ENCODE measurements around the gene ALK.

Gene ALK

DNA sequence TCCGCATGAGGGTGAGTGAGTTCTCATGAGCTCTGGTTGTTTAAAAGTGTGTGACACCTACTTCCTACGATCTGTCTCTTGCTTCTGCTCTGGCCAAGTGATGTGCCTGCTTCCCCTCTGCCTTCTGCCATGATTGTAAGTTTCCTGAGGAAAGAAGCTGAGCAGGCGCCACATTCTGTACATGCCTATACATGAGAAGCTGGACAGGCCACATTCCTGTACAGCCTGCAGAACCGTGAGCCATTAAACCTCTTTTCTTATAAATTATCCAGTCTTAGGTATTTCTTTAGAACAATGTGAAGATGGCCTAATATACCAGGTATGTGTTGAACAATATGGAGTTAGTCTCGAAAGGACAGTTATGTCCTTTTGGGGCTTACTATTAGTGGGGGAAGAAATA is 281.0 kb downstream of the ALK start:
- DNase-seq: no peak

DNA sequence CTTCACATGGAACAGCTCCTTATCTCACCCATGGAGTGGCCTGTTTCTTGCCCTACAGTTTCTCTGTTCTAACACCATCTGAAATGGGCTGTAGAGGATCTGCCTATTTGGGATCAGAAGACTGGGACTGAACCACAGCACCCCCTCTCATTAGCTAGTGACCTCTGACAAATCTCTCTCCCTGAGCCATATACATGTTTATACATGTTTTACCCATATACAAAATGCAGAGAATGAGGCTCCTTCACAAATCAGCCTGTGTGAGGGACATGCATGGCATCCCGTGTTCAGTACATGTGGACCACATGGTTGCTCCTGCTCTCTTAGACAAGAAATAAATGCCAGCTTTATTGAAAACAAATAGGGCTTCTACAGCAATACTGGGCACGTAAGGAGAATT is 282.7 kb downstream of the ALK start:
- DNase-seq: no peak

DNA sequence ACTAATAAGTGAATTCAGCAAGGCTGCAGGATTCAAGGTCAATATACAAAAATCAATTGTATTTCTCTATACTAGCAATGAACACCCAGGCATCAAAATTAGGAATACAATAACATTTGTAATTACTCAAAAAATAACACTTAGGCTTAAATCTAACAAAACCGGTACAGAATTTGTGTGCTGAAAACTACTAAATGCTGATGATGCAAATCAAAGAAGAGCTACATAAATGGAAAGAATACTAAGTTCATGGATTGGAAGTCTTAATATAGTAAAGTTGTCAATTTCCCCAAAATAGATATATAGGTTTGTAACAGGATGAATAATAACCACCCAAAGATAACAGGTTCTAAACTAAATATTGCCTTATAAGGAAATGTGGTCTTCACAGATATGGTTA is 286.5 kb downstream of the ALK start:
- no peak for DNase-seq

DNA sequence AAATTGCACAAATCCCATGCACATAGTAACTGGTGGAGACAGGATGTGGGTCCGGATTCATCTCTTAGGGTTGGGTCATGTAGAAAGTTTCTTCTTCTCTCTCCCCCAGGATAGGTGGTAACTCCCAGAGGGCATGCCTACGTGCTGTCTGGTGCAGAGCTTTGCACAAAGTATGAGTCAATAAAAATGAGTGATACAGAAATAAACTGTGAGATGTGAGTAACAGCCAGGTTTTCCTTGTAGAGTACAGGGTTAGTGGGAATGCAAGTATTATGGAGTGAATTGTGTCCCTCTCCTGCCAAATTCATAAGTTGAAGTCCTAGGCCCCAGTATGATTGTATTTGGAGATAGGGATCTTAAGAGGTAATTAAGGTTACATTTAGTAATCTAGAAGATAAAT is 289.4 kb downstream of the ALK start:
- DNase-seq: no peak

DNA sequence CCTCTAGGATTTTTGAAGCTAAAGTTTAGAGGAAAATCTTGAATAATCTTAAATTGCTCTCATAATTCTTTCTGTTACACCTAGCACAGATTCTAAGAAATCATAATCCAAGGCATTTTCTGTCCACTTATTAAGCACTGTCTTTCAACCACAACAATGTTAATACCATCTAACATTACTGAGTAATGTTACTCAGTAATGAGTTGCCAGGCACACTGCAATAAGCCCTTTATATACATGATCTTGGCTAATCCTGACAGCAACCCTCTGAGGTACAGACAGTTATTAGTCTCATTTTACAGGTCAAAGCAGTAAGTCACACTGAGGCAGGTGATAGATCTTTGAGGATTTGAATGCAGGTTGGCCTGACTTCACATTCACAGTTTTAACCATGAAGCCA is 291.9 kb downstream of the ALK start:
- no peak for DNase-seq

DNA sequence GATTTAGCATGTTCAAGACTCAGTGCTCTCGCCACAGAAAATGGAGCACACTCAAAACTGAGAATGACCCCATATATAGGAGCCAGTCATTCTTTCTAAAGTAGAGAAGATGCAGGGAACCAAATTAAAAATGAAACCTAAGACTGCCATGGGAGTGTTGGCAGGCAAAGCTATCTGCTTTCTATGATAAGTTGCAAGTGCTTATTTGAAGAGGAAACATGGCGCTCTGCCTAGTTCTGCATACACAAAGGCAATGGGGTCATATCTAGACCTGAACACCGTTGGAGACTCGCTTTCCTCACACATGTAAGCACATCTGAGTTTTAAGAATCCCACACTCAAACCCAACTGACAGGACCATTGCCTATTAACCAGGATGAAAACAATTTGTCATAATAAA is 292.5 kb downstream of the ALK start:
- no peak for DNase-seq

DNA sequence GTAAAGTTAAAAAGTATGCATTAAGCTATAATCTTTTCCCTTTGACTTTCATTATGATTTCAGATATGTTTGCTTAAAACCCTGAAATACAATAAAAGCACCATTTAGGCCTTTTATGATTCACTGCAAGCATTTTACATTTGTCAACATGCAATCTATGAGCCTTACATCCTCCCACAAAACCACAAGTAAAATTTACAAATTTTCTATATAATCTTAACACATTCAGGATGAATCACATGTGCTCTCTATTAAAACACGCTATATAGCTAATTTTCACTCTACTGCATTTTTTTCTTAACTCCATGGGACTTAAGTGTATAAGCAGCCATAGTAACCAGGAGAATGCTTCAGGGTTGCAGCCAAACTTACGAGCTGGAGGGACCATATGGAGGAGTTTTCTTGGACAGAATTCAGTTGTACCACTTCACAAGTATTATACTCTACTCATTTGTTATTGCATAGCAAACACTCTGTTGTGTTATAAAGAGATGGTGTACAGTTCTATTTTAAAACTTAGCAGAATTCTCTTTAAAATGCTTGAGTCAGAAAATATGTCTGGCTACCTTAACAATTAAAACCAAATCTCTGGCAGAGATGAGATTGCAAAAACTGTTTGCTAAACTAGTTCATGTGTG is 293.2 kb downstream of the ALK start:
- no peak for DNase-seq

DNA sequence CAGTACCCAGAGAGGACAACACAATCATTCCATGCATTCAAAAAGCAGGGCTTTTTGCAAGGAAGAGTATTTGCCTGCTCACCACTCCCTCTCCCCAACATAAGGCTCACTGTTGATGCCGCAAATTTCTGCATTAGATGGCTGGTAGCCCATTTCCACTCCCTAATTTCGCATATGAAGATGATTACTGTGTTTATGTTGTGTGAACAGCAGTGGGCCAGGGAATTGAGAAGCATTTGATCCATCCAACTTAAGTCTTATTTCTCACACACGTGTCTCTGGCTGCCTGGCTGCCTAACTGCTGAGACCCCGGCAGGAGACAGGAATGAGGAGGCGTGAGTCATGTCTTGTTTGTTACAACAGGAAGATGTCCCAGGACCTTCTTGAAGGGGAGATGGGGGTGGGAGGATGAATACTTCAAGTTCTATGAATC is 294.1 kb downstream of the ALK start:
- no peak for DNase-seq

DNA sequence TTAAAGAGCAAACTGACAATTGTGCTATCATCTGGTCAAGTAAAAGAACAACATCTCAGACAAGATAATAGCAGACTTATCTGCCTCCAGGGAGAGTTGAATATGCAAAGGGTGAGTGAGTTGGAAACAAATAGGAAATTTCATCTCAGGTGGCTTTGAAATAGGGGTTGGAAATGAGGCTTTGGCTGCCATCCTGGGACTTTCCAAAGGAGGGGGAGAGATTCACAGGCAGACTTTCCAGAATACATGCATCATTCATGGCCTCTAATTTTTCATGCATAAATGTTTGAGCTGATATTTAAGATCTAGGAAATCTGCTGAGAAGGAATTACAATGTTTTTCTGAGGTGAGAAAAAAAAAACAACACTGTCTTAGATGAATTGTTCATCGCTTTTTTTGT is 300.5 kb downstream of the ALK start:
- no peak for DNase-seq

DNA sequence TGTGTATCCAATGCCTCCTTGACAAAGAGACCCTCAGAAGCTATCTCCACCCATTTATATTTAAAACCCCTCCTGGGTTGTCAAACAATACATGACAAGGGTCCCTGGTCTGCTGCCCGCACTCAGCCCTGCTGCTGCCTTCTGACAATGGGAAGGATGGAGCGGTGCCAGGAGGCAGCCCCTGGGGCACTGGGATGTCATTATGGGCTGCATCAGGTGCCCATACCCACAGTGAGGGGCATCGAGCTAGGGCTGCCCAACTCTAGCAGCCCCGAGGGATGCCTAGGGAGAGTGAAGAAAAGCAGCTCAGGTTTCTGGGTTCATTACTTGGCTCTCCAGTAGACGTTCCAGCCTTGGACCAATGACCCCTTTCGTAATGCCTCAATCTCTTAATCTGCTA is 301.7 kb downstream of the ALK start:
- DNase-seq: no peak

DNA sequence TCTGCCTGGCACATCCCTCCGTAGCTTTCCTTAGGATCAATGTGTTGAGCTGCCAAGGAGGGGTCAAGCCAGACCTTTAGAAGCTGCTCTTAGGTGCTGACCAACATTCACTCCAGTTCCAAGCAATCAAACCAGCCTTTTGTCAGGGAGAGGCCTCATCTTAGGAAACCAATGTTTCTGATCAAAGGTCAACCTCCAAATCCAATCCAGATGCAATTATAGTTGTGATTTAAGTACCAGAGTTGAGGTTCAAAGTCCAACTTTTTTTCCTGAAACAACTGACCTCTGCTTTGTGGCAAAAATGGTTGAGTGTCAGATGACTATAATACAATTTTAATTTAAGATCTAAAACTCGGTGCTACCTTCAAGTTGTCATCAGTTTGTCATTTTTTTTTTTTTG is 303.4 kb downstream of the ALK start:
- DNase-seq: no peak

DNA sequence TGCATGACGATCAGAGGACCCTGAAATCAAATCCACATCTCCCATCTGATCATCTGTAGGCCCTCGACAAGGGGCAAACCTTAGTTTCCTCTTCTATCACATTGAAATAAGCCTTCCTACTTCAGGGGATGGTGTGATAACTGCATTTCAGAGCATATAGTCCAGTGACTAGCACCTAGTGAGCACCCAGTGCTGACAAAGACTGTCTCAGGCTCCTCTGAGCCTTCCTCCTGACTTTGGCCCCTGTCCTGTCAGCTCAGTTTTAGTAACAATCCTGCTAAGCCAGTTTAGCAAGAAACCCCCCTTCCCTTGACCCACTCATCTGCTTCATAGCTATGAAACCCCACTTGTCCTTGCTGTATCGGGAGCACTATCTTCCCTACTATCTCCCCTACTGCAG is 304.0 kb downstream of the ALK start:
- no peak for DNase-seq

DNA sequence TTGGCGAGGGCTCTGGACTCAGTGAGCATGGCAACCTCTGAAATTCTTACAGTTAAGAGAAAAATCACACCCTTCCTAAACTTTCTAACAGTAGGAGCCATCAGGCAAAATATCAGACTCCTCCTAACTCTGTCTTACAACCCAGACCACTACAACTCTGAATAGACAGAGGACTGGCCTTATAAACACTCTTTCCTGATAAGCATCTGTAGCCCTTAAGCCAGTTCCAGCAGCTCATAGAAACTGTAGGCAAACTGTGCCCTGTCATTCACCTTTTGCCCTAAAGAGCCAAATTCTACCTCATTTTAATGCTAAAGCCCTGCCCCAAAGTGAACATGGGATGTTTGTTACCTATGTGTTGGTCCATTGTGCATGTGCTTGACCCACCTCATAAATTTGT is 304.8 kb downstream of the ALK start:
- DNase-seq: no peak

DNA sequence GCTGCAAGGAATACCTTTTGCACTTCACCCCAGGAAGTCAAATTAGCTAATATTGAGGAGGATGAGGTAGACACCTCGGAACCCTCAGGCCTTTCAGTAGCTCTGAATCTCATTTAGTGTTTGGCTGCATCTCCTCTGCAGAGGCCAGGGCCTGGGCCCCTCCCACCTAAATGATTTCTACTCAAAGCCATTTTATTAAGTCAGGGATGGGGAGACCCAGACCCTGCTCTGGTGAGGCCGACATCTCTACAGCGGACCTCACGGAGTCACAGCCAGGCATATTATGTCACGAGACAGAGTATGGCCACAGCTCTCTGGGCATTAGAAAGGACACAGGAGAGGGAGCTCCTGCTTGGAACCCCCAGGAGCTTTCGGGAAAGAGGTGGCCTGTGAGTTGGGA is 305.5 kb downstream of the ALK start:
- DNase-seq: no peak

DNA sequence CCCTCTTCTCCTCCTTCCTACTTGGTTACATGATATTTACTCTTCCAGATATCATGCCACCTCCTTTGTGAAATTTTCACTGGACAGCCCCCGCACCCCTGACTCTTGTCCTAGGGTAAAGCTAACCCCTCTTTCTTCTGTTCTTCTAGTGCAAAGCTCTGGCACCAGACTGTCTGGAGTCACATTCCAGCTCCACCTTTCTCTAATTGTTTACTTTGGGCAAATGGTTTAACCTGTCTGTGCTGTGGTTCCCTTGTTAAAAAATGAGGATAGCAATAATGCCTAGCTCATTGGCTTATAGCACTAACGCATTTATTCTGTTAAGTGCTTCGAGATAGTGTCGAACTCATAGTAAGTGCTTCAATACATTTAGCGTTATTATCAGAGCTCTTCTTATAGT is 306.2 kb downstream of the ALK start:
- no peak for DNase-seq

DNA sequence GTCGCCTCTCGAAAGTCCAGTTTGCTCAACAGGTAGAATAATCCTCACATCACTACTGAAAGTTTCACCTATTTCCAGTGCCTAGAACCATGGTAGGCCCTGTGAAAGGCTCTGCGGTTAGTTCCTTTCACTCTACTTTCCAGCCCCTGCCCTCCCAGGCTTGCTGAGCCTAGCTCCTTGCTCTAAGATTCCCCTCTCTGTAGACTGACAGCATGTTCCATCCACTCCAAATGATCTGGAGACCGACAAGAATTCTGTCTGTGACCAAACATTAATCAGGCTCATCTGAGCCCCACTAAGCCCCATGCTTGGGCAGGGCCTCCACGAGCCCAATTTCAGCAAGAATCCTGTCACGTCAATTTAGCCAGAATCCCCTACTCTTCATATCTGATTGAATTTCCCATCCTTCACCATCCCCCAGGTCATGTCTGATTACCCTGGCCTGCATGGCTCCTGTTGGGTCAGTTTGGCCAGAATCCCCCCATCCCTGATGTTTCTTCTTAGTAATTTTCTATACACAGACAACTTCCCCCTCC is 307.0 kb downstream of the ALK start:
- DNase-seq: no peak

DNA sequence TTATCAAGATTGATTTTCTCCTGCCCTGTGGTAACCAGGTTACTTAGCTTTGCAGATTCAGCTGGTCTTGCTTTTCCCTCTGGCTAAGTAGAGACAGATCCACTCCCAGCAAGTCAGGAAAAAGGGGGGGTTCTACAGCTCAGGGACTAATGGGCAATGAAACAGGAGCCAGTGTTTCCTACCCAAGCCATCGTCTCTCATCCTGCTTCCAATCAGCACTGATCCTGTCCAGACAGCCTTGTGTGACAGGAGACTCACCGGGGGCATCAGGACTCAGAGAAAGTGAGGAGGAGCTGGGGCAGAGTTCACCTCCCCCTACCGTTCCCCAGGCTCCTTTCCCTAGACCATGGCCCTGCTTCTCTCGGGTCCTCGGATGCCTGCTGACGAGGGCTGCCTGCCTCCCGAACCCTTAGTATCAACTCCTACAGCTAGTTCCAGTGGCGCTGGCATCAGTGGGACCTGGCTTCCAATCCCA is 307.6 kb downstream of the ALK start:
- DNase-seq: no peak

DNA sequence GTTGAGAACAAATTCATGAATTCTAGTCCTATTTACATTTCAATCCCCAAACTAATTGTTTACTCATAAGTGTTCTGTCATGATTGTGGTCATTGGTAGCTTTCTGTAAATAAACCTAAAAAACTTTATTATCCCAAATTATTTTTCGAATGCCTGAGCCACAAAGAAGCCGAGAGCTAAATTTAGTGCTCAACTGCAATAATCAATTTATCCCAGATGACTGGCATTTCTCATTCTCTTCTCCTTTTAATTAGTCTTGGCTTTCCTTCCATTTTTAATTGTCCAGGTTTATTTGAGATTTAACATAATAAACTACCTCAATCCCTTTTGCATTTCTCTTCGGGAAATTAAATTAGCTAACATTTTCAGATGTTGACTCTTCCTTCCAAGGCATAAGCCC is 308.3 kb downstream of the ALK start:
- DNase-seq: no peak

DNA sequence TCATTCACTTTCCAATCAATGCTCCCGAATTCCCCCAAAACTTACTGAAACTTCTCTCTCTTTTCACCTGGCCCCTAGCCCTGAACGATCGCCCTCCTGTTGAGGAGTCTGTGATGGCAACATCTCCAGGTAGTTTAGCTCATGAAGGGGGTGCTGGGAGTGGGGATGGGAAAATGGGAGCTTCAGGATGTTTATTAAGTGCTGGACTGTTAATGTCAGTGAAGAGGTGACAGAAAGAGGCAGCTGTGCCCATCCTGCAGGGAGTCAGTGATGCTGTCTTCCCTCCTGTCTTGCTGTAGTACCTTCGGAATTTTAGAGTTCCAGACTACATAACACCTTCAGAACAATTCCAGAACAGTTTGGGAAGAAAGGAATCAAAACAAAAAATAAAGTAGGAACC is 308.8 kb downstream of the ALK start:
- DNase-seq: no peak

DNA sequence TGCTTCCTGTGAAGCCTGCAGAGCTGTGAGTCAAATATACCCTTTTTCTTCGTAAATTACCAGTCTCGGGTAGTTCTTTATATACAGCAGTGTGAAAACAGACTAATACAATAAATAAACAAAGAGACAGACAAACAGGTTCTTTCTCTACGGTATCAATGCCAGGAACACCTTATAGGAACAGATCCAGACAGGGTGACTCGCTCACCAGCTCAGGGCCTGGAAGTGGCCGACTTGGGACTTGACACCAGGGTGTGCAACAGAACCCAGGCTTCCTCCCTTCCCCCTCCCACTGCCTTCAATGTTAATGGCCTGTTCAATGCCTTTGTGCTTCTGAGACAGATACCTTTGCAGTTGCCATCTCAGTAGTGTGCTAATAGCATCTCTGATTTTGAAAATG is 309.5 kb downstream of the ALK start:
- DNase-seq: no peak

DNA sequence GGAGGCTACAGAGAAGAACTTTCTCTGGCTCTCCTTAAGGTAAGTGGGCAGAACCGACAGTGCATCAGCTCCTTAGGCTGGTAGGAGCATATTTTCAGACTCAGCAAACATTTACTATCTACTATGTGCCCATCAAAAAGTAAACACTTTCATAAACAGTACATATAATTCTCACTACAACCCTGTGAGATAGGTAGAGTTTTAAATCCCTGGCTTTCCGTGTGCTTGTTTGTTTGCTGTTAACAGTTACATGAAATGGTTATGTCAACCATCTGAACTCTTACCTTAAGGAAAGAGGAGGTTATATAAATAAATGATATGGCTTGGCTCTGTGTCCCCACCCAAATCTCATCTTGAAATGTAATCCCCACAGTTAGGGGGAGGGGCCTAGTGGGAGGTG is 310.1 kb downstream of the ALK start:
- no peak for DNase-seq

DNA sequence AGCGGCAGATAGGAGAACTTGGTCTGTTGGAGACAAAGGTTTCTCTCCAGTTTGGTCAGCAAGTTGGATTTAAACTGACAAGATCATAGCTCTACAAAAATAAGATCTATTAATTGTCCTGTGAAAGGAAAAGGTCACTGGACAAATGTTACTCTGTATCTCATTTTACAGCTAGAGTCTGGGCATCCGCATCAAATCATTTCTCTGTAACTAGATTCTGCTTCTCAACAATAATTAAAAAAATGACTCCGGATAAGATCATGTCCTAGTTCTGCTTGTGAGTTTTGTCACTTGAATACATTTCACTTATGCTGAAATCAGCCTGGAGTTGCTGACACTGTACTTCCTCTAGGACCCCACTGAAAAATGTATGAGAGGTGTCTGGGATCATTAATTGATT is 310.8 kb downstream of the ALK start:
- no peak for DNase-seq

DNA sequence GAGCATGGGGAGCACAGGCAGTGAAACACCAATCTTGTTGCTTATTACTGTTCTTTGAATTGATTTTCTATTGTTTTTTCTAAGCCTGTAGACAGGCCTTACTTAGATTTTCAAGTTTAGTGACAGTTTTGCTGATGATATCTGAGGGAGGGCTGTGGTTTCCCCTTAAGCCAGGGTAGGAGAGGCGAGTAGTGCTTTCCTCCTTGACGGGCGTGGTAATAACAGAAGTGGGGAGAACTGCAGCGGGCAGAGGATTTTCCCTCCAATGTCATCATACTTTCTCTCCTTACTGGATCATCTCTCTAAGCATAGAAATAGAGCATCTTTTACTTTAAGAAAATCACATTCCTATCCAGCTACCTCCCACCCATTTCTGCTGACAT is 314.4 kb downstream of the ALK start:
- no peak for DNase-seq

DNA sequence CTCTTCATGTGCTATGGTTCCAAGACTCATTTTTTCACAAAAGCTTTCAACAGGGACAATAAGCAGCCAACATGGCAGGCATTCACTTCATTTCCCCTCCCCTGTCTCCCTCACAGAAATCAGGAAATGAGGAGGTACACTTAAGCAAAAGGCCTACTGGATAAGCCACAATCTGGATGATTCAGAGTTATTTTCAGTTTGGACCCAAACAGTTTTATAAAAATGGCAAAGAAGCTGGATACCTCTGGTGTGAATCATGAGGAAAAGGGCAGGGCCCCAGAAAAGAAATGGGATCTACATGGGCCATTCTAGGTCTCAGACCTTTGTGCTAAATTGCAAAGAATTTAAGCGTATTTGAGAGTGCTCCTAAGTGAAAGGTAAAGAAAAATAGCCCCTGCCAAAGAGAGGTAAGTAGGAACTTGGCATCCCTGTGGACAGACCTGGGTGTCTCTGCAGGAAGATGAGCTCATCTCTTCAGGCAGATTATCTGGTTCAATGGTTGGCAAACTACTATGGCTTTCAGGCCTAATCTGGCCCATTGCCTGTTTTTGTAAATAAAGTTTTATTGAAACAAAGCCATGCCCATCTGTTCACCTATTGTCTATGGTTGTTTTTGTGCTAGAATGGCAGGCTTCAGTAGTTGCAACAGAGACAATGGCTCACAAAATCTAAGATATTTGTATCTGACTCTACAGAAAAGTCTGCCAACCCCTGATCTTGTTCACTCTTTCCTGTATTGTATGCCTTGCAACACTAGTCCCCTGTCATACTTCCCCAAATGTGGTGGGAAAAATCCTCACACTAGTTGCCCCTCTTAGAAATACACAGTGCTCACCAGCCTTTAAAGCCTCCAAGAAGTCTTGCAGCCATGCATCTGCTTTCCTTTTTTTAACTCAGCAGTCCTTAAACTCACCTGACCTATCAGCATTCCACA is 315.0 kb downstream of the ALK start:
- no peak for DNase-seq

All from CD4-positive, alpha-beta T cell treated with Interleukin-4 for 1 hour (primary cell).